GM12878 (cell line): ENCODE data around the gene NEURL4. TPM values are rescaled to one million over a fixed set of nuclear protein-coding genes. Genes with fewer than 3 reads are reported as not detected.

Experiments
- ATAC-seq: fragments of 200-7000 bp; cut with Tn5 transposase; 3 replicates; pipeline ENCODE4 v1.9.1; 2020; ENCODE audit warnings: mild to moderate bottlenecking, moderate library complexity
- BruUV-seq: library from RNA; stranded (reverse); fragments of 400-500 nt; replicated peaks from 2 replicates; lab custom pipeline; 2021; lab: Mats Ljungman, UMichigan
- CTCF ChIA-PET: fragments of 300-600 bp; sonication (Branson Sonifier 250); formaldehyde crosslinking; extraction: SDS; loops from one replicate; lab custom pipeline; 2021; ENCODE audit warnings: inconsistent platforms; lab: Yijun Ruan, JAX
- POLR2A ChIA-PET: fragments of 350-600 bp; formaldehyde crosslinking; extraction: SDS; loops from one replicate; lab custom pipeline; 2021; ENCODE audit warnings: inconsistent platforms; lab: Charles Lee
- RAD21 ChIA-PET: fragments of 300-600 bp; sonication (Branson Sonifier 250); formaldehyde crosslinking; loops from one replicate; lab custom pipeline; 2023; ENCODE audit warnings: antibody characterized with exemption; ENCODE audit not compliant: unreplicated experiment; lab: Charles Lee
- SMC1A ChIA-PET: fragments of 300-600 bp; sonication (Branson Sonifier 250); formaldehyde crosslinking; loops from one replicate; lab custom pipeline; 2023; ENCODE audit not compliant: unreplicated experiment, uncharacterized antibody; lab: Charles Lee
- DNase-seq: peaks from one replicate; pipeline ENCODE4 v3.0.0-alpha.2; 2011; ENCODE audit warnings: low read depth, low spot score
- FAIRE-seq: peaks from 3 replicates; lab custom pipeline; 2011; peaks lifted over from hg19 to GRCh38; lab: Jason Lieb, UNC
- H2AFZ ChIP-seq: 2 replicates; pipeline ENCODE4 v1.6.0; 2011; ENCODE audit warnings: low read depth, low read length, control low read depth; ENCODE audit not compliant: control insufficient read depth
- H3K27ac ChIP-seq: 2 replicates; pipeline ENCODE4 v1.5.1; 2011; ENCODE audit warnings: control low read depth; ENCODE audit not compliant: control insufficient read depth, insufficient read depth
- H3K27me3 ChIP-seq, 2 experiments: replicated peaks in 1 of 2; 2 replicates each; pipeline versions ENCODE4 v1.6.0 to v1.6.1; 2011; ENCODE audit warnings: low read length in 1 of 2; ENCODE audit not compliant: control insufficient read depth in 2 of 2, insufficient read depth in 2 of 2
- H3K36me3 ChIP-seq, 2 experiments: 2 replicates each; pipeline ENCODE4 v1.5.1; 2011; ENCODE audit warnings: low read length in 1 of 2; ENCODE audit not compliant: control insufficient read depth in 2 of 2, insufficient read depth in 2 of 2
- H3K4me1 ChIP-seq: 2 replicates; pipeline ENCODE4 v1.6.1; 2011; ENCODE audit warnings: mild to moderate bottlenecking, low read length, moderate library complexity, mixed read lengths; ENCODE audit not compliant: control insufficient read depth, insufficient read depth
- H3K4me2 ChIP-seq: 2 replicates; pipeline ENCODE4 v1.6.0; 2011; ENCODE audit warnings: control low read depth; ENCODE audit not compliant: control insufficient read depth, insufficient read depth
- H3K4me3 ChIP-seq: fragments of 200-600 bp; sonication (generic); 2 replicates; pipeline ENCODE4 v1.5.1; 2016
- H3K79me2 ChIP-seq: 2 replicates; pipeline ENCODE4 v1.6.0; 2011; ENCODE audit warnings: low read length; ENCODE audit not compliant: control insufficient read depth, insufficient read depth
- H3K9ac ChIP-seq: 2 replicates; pipeline ENCODE4 v1.8.0; 2011; ENCODE audit warnings: low read length, control low read depth, mixed read lengths; ENCODE audit not compliant: control insufficient read depth, insufficient read depth
- H3K9me3 ChIP-seq: replicated peaks from 3 replicates; pipeline ENCODE4 v1.5.1; 2011; ENCODE audit warnings: mild to moderate bottlenecking, low read length; ENCODE audit not compliant: control insufficient read depth, insufficient read depth
- H4K20me1 ChIP-seq: 2 replicates; pipeline ENCODE4 v1.6.0; 2011; ENCODE audit not compliant: control insufficient read depth, insufficient read depth
- ATF7 ChIP-seq: fragments of 450-650 bp; IDR thresholded peaks from 2 replicates; pipeline ENCODE4 v1.6.1; 2016; ENCODE audit warnings: low read depth, mild to moderate bottlenecking
- CEBPB ChIP-seq, 2 experiments: fragments of 150-350 bp in 1 of 2; IDR thresholded peaks; 2 replicates each; pipeline ENCODE4 v1.6.1; 2012 to 2014; ENCODE audit warnings: low read depth in 2 of 2, low read length in 2 of 2, borderline replicate concordance in 1 of 2, inconsistent platforms in 1 of 2
- CHD2 ChIP-seq: IDR thresholded peaks from 2 replicates; pipeline ENCODE4 v1.6.1; 2011; ENCODE audit warnings: low read depth, low read length, improper control_type of control experiment, borderline replicate concordance
- EP300 ChIP-seq, 2 experiments: fragments of 150-350 bp in 1 of 2; IDR thresholded peaks; 2 replicates each; pipeline ENCODE4 v1.6.1; 2011 to 2012; ENCODE audit warnings: low read depth in 2 of 2, low read length in 2 of 2, borderline replicate concordance in 1 of 2, improper control_type of control experiment in 1 of 2, inconsistent platforms in 1 of 2; ENCODE audit not compliant: control insufficient read depth in 1 of 2
- HSF1 ChIP-seq: fragments of 150-350 bp; IDR thresholded peaks from 2 replicates; pipeline ENCODE4 v1.6.1; 2014; ENCODE audit warnings: mild to moderate bottlenecking, low read depth, low read length
- IKZF1 ChIP-seq: fragments of 450-650 bp; conservative IDR thresholded peaks from 2 replicates; pipeline ENCODE4 v1.6.1; 2017; ENCODE audit warnings: antibody characterized with exemption, mild to moderate bottlenecking
- MAX ChIP-seq: IDR thresholded peaks from 2 replicates; pipeline ENCODE4 v1.6.1; 2012; ENCODE audit warnings: low read depth, low read length, improper control_type of control experiment
- MEF2B ChIP-seq: fragments of 450-650 bp; IDR thresholded peaks from 2 replicates; pipeline ENCODE4 v1.6.1; 2018; ENCODE audit warnings: mild to moderate bottlenecking, moderate library complexity; ENCODE audit not compliant: partially characterized antibody, poor library complexity, severe bottlenecking
- MYB ChIP-seq: fragments of 150-350 bp; IDR thresholded peaks from 2 replicates; pipeline ENCODE4 v1.6.1; 2014; ENCODE audit warnings: mild to moderate bottlenecking, low read depth, low read length, borderline replicate concordance
- SIN3A ChIP-seq: IDR thresholded peaks from 2 replicates; pipeline ENCODE4 v1.6.1; 2012; ENCODE audit warnings: low read depth, low read length, improper control_type of control experiment
- SMARCA5 ChIP-seq: fragments of 450-650 bp; IDR thresholded peaks from 2 replicates; pipeline ENCODE4 v1.6.1; 2017; ENCODE audit warnings: mild to moderate bottlenecking
- SREBF2 ChIP-seq: IDR thresholded peaks from 2 replicates; pipeline ENCODE4 v1.6.1; 2012; ENCODE audit warnings: mild to moderate bottlenecking, low read length
- TCF12 ChIP-seq: IDR thresholded peaks from 2 replicates; pipeline ENCODE4 v1.6.1; 2011; ENCODE audit warnings: low read depth, mild to moderate bottlenecking, low read length
- ZBTB33 ChIP-seq: fragments of 450-650 bp; IDR thresholded peaks from 2 replicates; pipeline ENCODE4 v1.6.1; 2017; ENCODE audit warnings: mild to moderate bottlenecking
- ZNF207 ChIP-seq: fragments of 450-650 bp; IDR thresholded peaks from 2 replicates; pipeline ENCODE4 v1.6.1; 2014; ENCODE audit warnings: antibody characterized with exemption, mild to moderate bottlenecking, borderline replicate concordance
- ZNF217 ChIP-seq: fragments of 450-650 bp; IDR thresholded peaks from 2 replicates; pipeline ENCODE4 v1.6.1; 2017; ENCODE audit warnings: antibody characterized with exemption, mild to moderate bottlenecking
- ZNF384 ChIP-seq: IDR thresholded peaks from 2 replicates; pipeline ENCODE4 v1.6.1; 2012; ENCODE audit warnings: low read depth, mild to moderate bottlenecking, low read length, improper control_type of control experiment, borderline replicate concordance
- WGBS: methylation state at CpG from one replicate; pipeline ENCODE4 v1.1.6; 2016; ENCODE audit warnings: low lambda C conversion rate; ENCODE audit not compliant: insufficient replicate concordance, insufficient coverage; ENCODE audit errors: missing lambda C conversion rate; 5-methylcytosine and 5-hydroxymethylcytosine counted together
- in situ Hi-C: fragments of 300-500 bp; cut with MboI; formaldehyde crosslinking; loops from 9 replicates; pipeline ENCODE4 v1.14.3; 2018; ENCODE audit warnings: mixed read lengths
- intact Hi-C: fragments of 100-400 bp; cut with micrococcal nuclease; formaldehyde crosslinking; loops from one replicate; pipeline ENCODE4 v1.14.2; 2022; ENCODE audit not compliant: unreplicated experiment
- polyA plus RNA-seq, 11 experiments: library from polyadenylated mRNA; depleted of rRNA in 4 of 11; unstranded in 6 of 11; stranded (reverse) in 5 of 11; fragments of >200 nt; fragmentation: Nextera tagmentation in 4 of 11; fragmentation: Illumina TruSeq in 1 of 11; extraction: Ambion mirVana in 4 of 11; extraction: Trizol in 1 of 11; gene quantifications; 1 replicate in 1 of 11; 2 replicates in 10 of 11; pipeline versions ENCODE4 v1.2.1 to v1.2.3, GENCODE V29; 2011 to 2016; ENCODE audit warnings: inconsistent platforms in 2 of 11, missing spikeins in 2 of 11, low read depth in 1 of 11
- total RNA-seq, 4 experiments: library from RNA; depleted of rRNA in 3 of 4; stranded (reverse); fragments of >200 nt in 3 of 4; fragmentation: Illumina TruSeq in 1 of 4; extraction: Trizol in 1 of 4; gene quantifications; 2 replicates each; pipeline versions ENCODE4 v1.2.1 to v1.2.3, GENCODE V29; 2013 to 2021
- TF ChIP-seq, protein P1 (sequence below): IDR thresholded peaks from 2 replicates; pipeline ENCODE4 v1.6.1; 2011; ENCODE audit warnings: borderline replicate concordance, low read depth, mild to moderate bottlenecking, moderate library complexity, mixed read lengths, low read length; ENCODE audit not compliant: insufficient read depth; ENCODE audit errors: extremely low read length

The NEURL4 gene
- total and polyA plus RNA-seq, 10 of the 15 experiments (the other 5 are each of a cell fraction or from before 2014, with no cell fraction given), result 0.03 to 41.9 (median 10.0) TPM

DNA sequence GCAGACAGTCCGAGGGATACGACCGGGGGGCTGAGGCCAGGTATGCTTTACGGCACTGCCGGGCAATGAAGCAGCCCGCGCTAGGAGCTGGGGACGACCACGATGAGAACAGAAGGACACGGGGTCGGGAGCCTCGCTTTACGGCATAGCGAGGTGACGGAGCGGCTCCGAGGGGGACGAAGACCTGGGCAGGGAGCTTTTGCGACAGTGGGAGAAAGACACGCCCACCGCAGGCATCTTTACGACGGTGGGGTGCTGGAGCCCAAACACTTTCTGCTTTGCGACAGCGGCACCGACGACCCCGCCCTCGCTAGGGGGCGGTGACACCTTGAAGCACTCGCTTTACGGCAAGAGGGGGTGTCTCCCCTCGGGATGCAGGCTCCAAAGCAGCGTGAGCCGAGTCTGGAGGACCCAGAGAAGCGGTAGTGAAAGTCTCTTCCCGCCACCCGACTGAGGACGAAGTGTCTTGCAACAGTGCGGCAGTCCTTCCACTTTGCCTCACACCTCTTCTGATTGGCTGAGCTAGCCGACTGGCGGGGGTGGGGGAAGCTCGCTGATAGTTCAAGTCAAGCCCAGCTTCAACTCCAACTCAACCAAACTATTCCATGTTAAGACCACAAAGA, 350 bp upstream of the NEURL4 start:
- CTCF ChIA-PET, result interaction anchor here (0.7 to 7.9 kb wide), 11 partner anchors 8 to 231 kb away, joined by 3 to 49 read pairs (median 3); partner anchors contain the start of genes GPS2, KCTD11 and SLC2A4
- TF ChIP-seq CHD2 (peak; percentile 35; the same call in 1 of the 2 replicates), HSF1 (0 out of 2 replicates have a peak, but pooled peaks have one; percentile 48), MAX (0 out of 2 replicates have a peak, but pooled peaks have one; percentile 14), SIN3A (peak; percentile 61; the same call in 1 of the 2 replicates), EP300 (IDR thresholded peaks at IDR 0.05; ENCODE audit: borderline replicate concordance in 1 of 2, control insufficient read depth in 1 of 2, low read depth in 2 of 2, low read length in 2 of 2) (0 out of 4 replicates have a peak, but pooled peaks of 1 of the 2 experiments have one; percentile 25), ZBTB33 (peak; percentile 72; the same call in 1 of the 2 replicates), MEF2B (no peak), IKZF1 (peak; percentile 79), ZNF207 (no peak; the same call in 1 of the 2 replicates), ZNF384 (no peak), ZNF217 (no peak), SMARCA5 (no peak), SREBF2 (no peak), MYB (no peak), TCF12 (no peak), CEBPB (IDR thresholded peaks at IDR 0.05; ENCODE audit: borderline replicate concordance in 1 of 2, low read depth in 2 of 2, low read length in 2 of 2) (no peak), ATF7 (no peak)
- TF ChIP-seq, protein P1, sequence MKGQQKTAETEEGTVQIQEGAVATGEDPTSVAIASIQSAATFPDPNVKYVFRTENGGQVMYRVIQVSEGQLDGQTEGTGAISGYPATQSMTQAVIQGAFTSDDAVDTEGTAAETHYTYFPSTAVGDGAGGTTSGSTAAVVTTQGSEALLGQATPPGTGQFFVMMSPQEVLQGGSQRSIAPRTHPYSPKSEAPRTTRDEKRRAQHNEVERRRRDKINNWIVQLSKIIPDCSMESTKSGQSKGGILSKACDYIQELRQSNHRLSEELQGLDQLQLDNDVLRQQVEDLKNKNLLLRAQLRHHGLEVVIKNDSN, result no peak

More for the DNA sequence above, 350 bp upstream of the NEURL4 start:
- Histone ChIP-seq H2AFZ (peak overlapping the region; percentile 99), H3K4me2 (peak overlapping the region; percentile 97), H3K9me3 (no peaks in the 10 kb centered on the region), H3K27me3 (no peaks in the 10 kb centered on the region), H3K4me3 (peak overlapping the region; percentile 99), H3K4me1 (peaks cover 27% of the 10 kb centered on the region), H3K36me3 (peaks cover 0 to 3% of the 10 kb centered on the region in 2 experiments; a peak in 2 of 4 replicates), H3K27ac (peak overlapping the region; percentile 94), H3K9ac (peak overlapping the region; percentile 82), H3K79me2 (peaks cover 17% of the 10 kb centered on the region), H4K20me1 (no peaks in the 10 kb centered on the region)
- WGBS, result under 1% methylated on average over 43 of the region's 43 CpGs
- in situ Hi-C loops (no loop called here), intact Hi-C loops (loop anchor here (2.0 kb wide), 1 partner anchor 23 kb away; the partner anchor contains the start of gene EIF5A)
- ChIA-PET RAD21 (interaction anchor here (0.8 to 2.4 kb wide), 15 partner anchors 8 to 358 kb away, joined by 3 to 11 read pairs (median 4); partner anchors contain the start of genes ACADVL, DLG4, GPS2 and SENP3), SMC1A (interaction anchor here (0.6 to 2.3 kb wide), 12 partner anchors 9 to 358 kb away, joined by 3 to 18 read pairs (median 4); partner anchors contain the start of genes ACADVL, ACAP1, DLG4 and GPS2), POLR2A (interaction anchor here (0.6 to 2.3 kb wide), 19 partner anchors 9 to 358 kb away, joined by 3 to 31 read pairs (median 6); partner anchors contain the start of genes GABARAP, TMEM256 and TP53)
- BruUV-seq, result no TSS peak
- FAIRE-seq (peak; percentile 100), DNase-seq (peak; percentile 97), ATAC-seq (peak; percentile 75)
